ENCODE data around the gene GFER.

DNA sequence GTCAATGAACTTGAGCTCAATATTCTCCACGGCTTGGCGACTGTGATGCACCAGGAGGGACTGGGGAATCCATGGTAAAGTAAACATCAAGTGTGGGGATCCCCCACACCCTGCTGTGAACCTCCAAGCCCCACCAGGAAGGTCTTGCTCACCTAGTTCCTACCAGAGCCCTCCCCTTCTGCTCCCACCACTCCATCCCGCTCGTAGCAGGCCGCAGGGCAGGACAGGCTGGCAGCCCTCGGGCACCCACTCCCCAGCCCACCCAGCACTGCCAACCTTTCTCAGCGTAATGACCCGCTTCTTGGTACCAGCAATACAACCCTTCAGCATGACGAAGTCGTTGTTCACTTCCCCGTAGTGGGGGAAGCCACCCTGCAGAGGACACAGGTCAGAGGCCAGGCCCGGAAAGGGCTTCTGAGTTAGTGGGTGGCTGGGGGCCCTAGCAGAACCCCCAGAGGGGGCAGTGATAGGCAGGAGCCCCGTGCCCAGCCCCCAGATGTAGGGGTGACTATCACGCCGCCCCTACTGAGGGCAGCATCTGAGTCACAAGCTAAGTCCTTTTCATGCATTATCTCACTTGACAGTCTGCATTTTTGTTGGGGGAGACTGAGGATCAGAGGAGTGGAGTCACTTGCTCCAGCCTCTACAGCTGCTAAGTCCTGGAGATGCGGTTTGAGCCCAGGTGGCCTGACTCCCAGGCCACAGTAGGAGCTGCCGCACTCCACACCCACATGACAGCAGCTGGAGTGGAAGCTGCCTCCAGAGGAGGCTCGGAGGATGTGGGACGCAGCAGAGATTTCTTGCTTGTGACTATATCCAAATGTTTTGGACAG lies 38.2 kb upstream of the GFER start:
- TF ChIP-seq, protein P1, sequence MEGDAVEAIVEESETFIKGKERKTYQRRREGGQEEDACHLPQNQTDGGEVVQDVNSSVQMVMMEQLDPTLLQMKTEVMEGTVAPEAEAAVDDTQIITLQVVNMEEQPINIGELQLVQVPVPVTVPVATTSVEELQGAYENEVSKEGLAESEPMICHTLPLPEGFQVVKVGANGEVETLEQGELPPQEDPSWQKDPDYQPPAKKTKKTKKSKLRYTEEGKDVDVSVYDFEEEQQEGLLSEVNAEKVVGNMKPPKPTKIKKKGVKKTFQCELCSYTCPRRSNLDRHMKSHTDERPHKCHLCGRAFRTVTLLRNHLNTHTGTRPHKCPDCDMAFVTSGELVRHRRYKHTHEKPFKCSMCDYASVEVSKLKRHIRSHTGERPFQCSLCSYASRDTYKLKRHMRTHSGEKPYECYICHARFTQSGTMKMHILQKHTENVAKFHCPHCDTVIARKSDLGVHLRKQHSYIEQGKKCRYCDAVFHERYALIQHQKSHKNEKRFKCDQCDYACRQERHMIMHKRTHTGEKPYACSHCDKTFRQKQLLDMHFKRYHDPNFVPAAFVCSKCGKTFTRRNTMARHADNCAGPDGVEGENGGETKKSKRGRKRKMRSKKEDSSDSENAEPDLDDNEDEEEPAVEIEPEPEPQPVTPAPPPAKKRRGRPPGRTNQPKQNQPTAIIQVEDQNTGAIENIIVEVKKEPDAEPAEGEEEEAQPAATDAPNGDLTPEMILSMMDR (IDR thresholded peaks at IDR 0.05): no peak
- no peak for TF ChIP-seq POLR2A (IDR thresholded peaks at IDR 0.05)
